HepG2 (cell line): ENCODE measurements around the gene RMDN2. TPM values are rescaled to one million over a fixed set of nuclear protein-coding genes. Genes with fewer than 3 reads are reported as not detected.

Experiments
- BCL6 ChIP-seq: IDR thresholded peaks from 2 replicates; pipeline ENCODE4 v1.6.1; 2016; ENCODE audit warnings: missing genetic modification reagents, missing compliant biosample characterization
- BHLHE40 ChIP-seq: IDR thresholded peaks from 2 replicates; pipeline ENCODE4 v1.6.1; 2011; ENCODE audit warnings: low read length, improper control_type of control experiment
- CEBPG ChIP-seq: IDR thresholded peaks from 2 replicates; pipeline ENCODE4 v1.6.1; 2016
- CREB1 ChIP-seq, 2 experiments: fragments of 450-650 bp in 1 of 2; IDR thresholded peaks; 2 replicates each; pipeline ENCODE4 v1.6.1; 2016 to 2017; ENCODE audit warnings: control low read depth in 1 of 2, mild to moderate bottlenecking in 1 of 2, missing compliant biosample characterization in 1 of 2, missing genetic modification characterization in 1 of 2
- JUN ChIP-seq: sonication (generic); formaldehyde crosslinking; IDR thresholded peaks from 2 replicates; pipeline ENCODE4 v1.4.0; 2020; ENCODE audit warnings: mild to moderate bottlenecking, missing genetic modification reagents
- KAT8 ChIP-seq: IDR thresholded peaks from 2 replicates; pipeline ENCODE4 v1.6.1; 2016; ENCODE audit warnings: missing genetic modification reagents, missing compliant biosample characterization
- NFKBIZ ChIP-seq: IDR thresholded peaks from 2 replicates; pipeline ENCODE4 v1.6.1; 2018; ENCODE audit warnings: missing genetic modification reagents, missing compliant biosample characterization
- NKX3-1 ChIP-seq: sonication (generic); formaldehyde crosslinking; IDR thresholded peaks from 2 replicates; pipeline ENCODE4 v1.5.0; 2020; ENCODE audit warnings: missing genetic modification reagents
- PHF5A ChIP-seq: IDR thresholded peaks from one replicate; pipeline ENCODE4 v1.6.1; 2018; ENCODE audit warnings: low read depth, missing genetic modification reagents; ENCODE audit not compliant: unreplicated experiment
- POLR2AphosphoS5 ChIP-seq: IDR thresholded peaks from 2 replicates; pipeline ENCODE4 v1.6.1; 2012; ENCODE audit warnings: low read depth, low read length
- RCOR2 ChIP-seq: IDR thresholded peaks from 2 replicates; pipeline ENCODE4 v1.6.1; 2016; ENCODE audit warnings: missing biosample characterization, missing genetic modification reagents
- RXRB ChIP-seq: IDR thresholded peaks from 2 replicates; pipeline ENCODE4 v1.6.1; 2016; ENCODE audit warnings: borderline replicate concordance, missing genetic modification reagents, missing compliant biosample characterization
- SIX1 ChIP-seq: sonication (generic); formaldehyde crosslinking; IDR thresholded peaks from 2 replicates; pipeline ENCODE4 v1.4.0; 2020; ENCODE audit warnings: missing genetic modification reagents, borderline replicate concordance
- TARDBP ChIP-seq: sonication (generic); formaldehyde crosslinking; IDR thresholded peaks from 2 replicates; pipeline ENCODE4 v1.8.0; 2022; ENCODE audit warnings: mild to moderate bottlenecking, missing genetic modification reagents
- TBX2 ChIP-seq: sonication (generic); formaldehyde crosslinking; IDR thresholded peaks from 2 replicates; pipeline ENCODE4 v1.5.0; 2020; ENCODE audit warnings: missing genetic modification reagents, mild to moderate bottlenecking, borderline replicate concordance
- TCF7L2 ChIP-seq: IDR thresholded peaks from 2 replicates; pipeline ENCODE4 v1.6.1; 2011; ENCODE audit warnings: mild to moderate bottlenecking, low read depth, low read length, moderate library complexity
- TEAD2 ChIP-seq: sonication (generic); formaldehyde crosslinking; IDR thresholded peaks from 2 replicates; pipeline ENCODE4 v1.9.0; 2021; ENCODE audit warnings: missing genetic modification reagents
- ZNF772 ChIP-seq: sonication (generic); formaldehyde crosslinking; IDR thresholded peaks from 2 replicates; pipeline ENCODE4 v1.5.0; 2020; ENCODE audit warnings: mild to moderate bottlenecking, missing genetic modification reagents
- polyA plus RNA-seq, 8 experiments: library from polyadenylated mRNA; depleted of rRNA in 3 of 8; stranded (reverse) in 7 of 8; unstranded in 1 of 8; fragments of >200 nt; fragmentation: Illumina TruSeq in 4 of 8; extraction: Trizol in 4 of 8; gene quantifications; 2 replicates each; pipeline versions ENCODE4 v1.2.1 to v1.2.3, GENCODE V29; 2011 to 2016; ENCODE audit warnings: low read depth in 4 of 8, missing spikeins in 1 of 8, mixed read lengths in 1 of 8; ENCODE audit not compliant: insufficient read depth in 1 of 8
- total RNA-seq, 5 experiments: library from RNA; depleted of rRNA; stranded (reverse); fragments of >200 nt; fragmentation: Illumina TruSeq; extraction: Trizol; gene quantifications; 2 replicates each; pipeline ENCODE4 v1.2.3, GENCODE V29; 2016; ENCODE audit warnings: low read depth in 1 of 5
- TF ChIP-seq, protein P1 (sequence below): sonication (generic); formaldehyde crosslinking; IDR thresholded peaks from 2 replicates; pipeline ENCODE4 v1.5.1; 2020; ENCODE audit warnings: mild to moderate bottlenecking, missing genetic modification reagents, borderline replicate concordance
- TF ChIP-seq, protein P2 (sequence below): sonication (generic); formaldehyde crosslinking; IDR thresholded peaks from 2 replicates; pipeline ENCODE4 v1.4.0; 2020; ENCODE audit warnings: mild to moderate bottlenecking, missing genetic modification reagents, borderline replicate concordance

The RMDN2 gene
- total and polyA plus RNA-seq, 2 of the 13 experiments (the other 11 are each of a cell fraction or from before 2014, with no cell fraction given) = 2.3 to 8.9 TPM

GRCh38 chr2:37928377-37928776, 3.3 kb downstream of the RMDN2 start (continued):
- TF ChIP-seq, protein P1, sequence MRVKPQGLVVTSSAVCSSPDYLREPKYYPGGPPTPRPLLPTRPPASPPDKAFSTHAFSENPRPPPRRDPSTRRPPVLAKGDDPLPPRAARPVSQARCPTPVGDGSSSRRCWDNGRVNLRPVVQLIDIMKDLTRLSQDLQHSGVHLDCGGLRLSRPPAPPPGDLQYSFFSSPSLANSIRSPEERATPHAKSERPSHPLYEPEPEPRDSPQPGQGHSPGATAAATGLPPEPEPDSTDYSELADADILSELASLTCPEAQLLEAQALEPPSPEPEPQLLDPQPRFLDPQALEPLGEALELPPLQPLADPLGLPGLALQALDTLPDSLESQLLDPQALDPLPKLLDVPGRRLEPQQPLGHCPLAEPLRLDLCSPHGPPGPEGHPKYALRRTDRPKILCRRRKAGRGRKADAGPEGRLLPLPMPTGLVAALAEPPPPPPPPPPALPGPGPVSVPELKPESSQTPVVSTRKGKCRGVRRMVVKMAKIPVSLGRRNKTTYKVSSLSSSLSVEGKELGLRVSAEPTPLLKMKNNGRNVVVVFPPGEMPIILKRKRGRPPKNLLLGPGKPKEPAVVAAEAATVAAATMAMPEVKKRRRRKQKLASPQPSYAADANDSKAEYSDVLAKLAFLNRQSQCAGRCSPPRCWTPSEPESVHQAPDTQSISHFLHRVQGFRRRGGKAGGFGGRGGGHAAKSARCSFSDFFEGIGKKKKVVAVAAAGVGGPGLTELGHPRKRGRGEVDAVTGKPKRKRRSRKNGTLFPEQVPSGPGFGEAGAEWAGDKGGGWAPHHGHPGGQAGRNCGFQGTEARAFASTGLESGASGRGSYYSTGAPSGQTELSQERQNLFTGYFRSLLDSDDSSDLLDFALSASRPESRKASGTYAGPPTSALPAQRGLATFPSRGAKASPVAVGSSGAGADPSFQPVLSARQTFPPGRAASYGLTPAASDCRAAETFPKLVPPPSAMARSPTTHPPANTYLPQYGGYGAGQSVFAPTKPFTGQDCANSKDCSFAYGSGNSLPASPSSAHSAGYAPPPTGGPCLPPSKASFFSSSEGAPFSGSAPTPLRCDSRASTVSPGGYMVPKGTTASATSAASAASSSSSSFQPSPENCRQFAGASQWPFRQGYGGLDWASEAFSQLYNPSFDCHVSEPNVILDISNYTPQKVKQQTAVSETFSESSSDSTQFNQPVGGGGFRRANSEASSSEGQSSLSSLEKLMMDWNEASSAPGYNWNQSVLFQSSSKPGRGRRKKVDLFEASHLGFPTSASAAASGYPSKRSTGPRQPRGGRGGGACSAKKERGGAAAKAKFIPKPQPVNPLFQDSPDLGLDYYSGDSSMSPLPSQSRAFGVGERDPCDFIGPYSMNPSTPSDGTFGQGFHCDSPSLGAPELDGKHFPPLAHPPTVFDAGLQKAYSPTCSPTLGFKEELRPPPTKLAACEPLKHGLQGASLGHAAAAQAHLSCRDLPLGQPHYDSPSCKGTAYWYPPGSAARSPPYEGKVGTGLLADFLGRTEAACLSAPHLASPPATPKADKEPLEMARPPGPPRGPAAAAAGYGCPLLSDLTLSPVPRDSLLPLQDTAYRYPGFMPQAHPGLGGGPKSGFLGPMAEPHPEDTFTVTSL (CRISPR knock-in tag) = peak; percentile 69; the same call in 1 of the 2 replicates
- TF ChIP-seq TBX2 = peak; percentile 34; the same call in 1 of the 2 replicates
- no peak for TF ChIP-seq NKX3-1
- peak; percentile 76 for TF ChIP-seq RCOR2
- peak; percentile 63; the same call in 1 of the 2 replicates for TF ChIP-seq RXRB (CRISPR knock-in tag)
- TF ChIP-seq ZNF772 = no peak
- no peak for TF ChIP-seq NFKBIZ (CRISPR knock-in tag)
- TF ChIP-seq PHF5A (CRISPR knock-in tag) = no peak
- no peak for TF ChIP-seq POLR2AphosphoS5
- TF ChIP-seq, protein P2, sequence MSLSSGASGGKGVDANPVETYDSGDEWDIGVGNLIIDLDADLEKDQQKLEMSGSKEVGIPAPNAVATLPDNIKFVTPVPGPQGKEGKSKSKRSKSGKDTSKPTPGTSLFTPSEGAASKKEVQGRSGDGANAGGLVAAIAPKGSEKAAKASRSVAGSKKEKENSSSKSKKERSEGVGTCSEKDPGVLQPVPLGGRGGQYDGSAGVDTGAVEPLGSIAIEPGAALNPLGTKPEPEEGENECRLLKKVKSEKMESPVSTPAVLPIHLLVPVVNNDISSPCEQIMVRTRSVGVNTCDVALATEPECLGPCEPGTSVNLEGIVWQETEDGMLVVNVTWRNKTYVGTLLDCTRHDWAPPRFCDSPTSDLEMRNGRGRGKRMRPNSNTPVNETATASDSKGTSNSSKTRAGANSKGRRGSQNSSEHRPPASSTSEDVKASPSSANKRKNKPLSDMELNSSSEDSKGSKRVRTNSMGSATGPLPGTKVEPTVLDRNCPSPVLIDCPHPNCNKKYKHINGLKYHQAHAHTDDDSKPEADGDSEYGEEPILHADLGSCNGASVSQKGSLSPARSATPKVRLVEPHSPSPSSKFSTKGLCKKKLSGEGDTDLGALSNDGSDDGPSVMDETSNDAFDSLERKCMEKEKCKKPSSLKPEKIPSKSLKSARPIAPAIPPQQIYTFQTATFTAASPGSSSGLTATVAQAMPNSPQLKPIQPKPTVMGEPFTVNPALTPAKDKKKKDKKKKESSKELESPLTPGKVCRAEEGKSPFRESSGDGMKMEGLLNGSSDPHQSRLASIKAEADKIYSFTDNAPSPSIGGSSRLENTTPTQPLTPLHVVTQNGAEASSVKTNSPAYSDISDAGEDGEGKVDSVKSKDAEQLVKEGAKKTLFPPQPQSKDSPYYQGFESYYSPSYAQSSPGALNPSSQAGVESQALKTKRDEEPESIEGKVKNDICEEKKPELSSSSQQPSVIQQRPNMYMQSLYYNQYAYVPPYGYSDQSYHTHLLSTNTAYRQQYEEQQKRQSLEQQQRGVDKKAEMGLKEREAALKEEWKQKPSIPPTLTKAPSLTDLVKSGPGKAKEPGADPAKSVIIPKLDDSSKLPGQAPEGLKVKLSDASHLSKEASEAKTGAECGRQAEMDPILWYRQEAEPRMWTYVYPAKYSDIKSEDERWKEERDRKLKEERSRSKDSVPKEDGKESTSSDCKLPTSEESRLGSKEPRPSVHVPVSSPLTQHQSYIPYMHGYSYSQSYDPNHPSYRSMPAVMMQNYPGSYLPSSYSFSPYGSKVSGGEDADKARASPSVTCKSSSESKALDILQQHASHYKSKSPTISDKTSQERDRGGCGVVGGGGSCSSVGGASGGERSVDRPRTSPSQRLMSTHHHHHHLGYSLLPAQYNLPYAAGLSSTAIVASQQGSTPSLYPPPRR = 0 out of 2 replicates have a peak, but pooled peaks have one; percentile 26
- no peak for TF ChIP-seq BHLHE40
- no peak for TF ChIP-seq CREB1 (IDR thresholded peaks at IDR 0.05)
- TF ChIP-seq CREB1 (CRISPR knock-in tag; IDR thresholded peaks at IDR 0.05) = 0 out of 2 replicates have a peak, but pooled peaks have one; percentile 40
- TF ChIP-seq BCL6 (CRISPR knock-in tag) = peak; percentile 58
- peak; percentile 97 for TF ChIP-seq CEBPG (CRISPR knock-in tag)
- no peak for TF ChIP-seq TEAD2
- TF ChIP-seq KAT8 = peak; percentile 35; the same call in 1 of the 2 replicates
- TF ChIP-seq TARDBP (CRISPR knock-in tag) = no peak
- 0 out of 2 replicates have a peak, but pooled peaks have one; percentile 33 for TF ChIP-seq TCF7L2
- 0 out of 2 replicates have a peak, but pooled peaks have one; percentile 51 for TF ChIP-seq SIX1
- no peak for TF ChIP-seq JUN
